ENCODE results near the gene PSMF1.
"Not testable (repeated sequence)": the region's sequence is repeated elsewhere in the genome, so short reads cannot be mapped to it uniquely, and the experiment has no call there.

PSMF1 gene

GRCh38 chr20:1137236-1137635 lies 18.8 kb downstream of the PSMF1 start:
- ATAC-seq: no peak
- H3K27ac Mint-ChIP-seq: no peak overlapping the region
- H3K27me3 Mint-ChIP-seq: no peaks in the 10 kb centered on the region
- no peaks in the 10 kb centered on the region for H3K9me3 Mint-ChIP-seq
- peaks cover 18% of the 10 kb centered on the region for H3K4me1 Mint-ChIP-seq
- H3K4me3 Mint-ChIP-seq: no peak overlapping the region
- peaks cover 84% of the 10 kb centered on the region for H3K36me3 Mint-ChIP-seq

- no peak for ATAC-seq
- Mint-ChIP-seq H3K4me1 (peaks cover 16% of the 10 kb centered on the region), H3K36me3 (peaks cover 62% of the 10 kb centered on the region)
Measured at GRCh38 chr20:1144401-1145172, 26.2 kb downstream of the PSMF1 start.

GRCh38 chr20:1146957-1147356 lies 28.6 kb downstream of the PSMF1 start:
- Mint-ChIP-seq H3K4me3 (no peak overlapping the region), H3K27ac (no peak overlapping the region), H3K4me1 (peaks cover 16% of the 10 kb centered on the region), H3K36me3 (peaks cover 61% of the 10 kb centered on the region), H3K9me3 (no peaks in the 10 kb centered on the region), H3K27me3 (no peaks in the 10 kb centered on the region)
- ATAC-seq: no peak

More at GRCh38 chr20:1144401-1145172, 26.2 kb downstream of the PSMF1 start:
- Mint-ChIP-seq H3K4me3 (no peak overlapping the region), H3K27me3 (no peaks in the 10 kb centered on the region), H3K27ac (no peak overlapping the region), H3K9me3 (no peaks in the 10 kb centered on the region)

- ATAC-seq, H3K27ac Mint-ChIP-seq, H3K27me3 Mint-ChIP-seq, H3K4me3 Mint-ChIP-seq, H3K9me3 Mint-ChIP-seq: not testable (repeated sequence)
- H3K36me3 Mint-ChIP-seq: peaks cover 81% of the 10 kb centered on the region
- peaks cover 12% of the 10 kb centered on the region for H3K4me1 Mint-ChIP-seq
Measured at GRCh38 chr20:1149812-1150211, 31.4 kb downstream of the PSMF1 start.

GRCh38 chr20:1150218-1150617 lies 31.8 kb downstream of the PSMF1 start:
- Mint-ChIP-seq H3K36me3 (peaks cover 81% of the 10 kb centered on the region), H3K4me3 (no peak overlapping the region), H3K4me1 (peaks cover 12% of the 10 kb centered on the region), H3K27me3 (no peaks in the 10 kb centered on the region), H3K9me3 (no peaks in the 10 kb centered on the region), H3K27ac (no peak overlapping the region)
- ATAC-seq: no peak

- no peak overlapping the region for H3K27ac Mint-ChIP-seq
- ATAC-seq: no peak
Measured at GRCh38 chr20:1150968-1151367, 32.6 kb downstream of the PSMF1 start.

GRCh38 chr20:1154226-1154625 lies 35.8 kb downstream of the PSMF1 start:
- Mint-ChIP-seq H3K9me3 (peaks cover 5% of the 10 kb centered on the region), H3K27ac (no peak overlapping the region), H3K4me3 (no peak overlapping the region), H3K27me3 (no peaks in the 10 kb centered on the region), H3K36me3 (peaks cover 78% of the 10 kb centered on the region), H3K4me1 (no peaks in the 10 kb centered on the region)
- ATAC-seq: no peak

More at GRCh38 chr20:1150968-1151367, 32.6 kb downstream of the PSMF1 start:
- Mint-ChIP-seq H3K27me3 (no peaks in the 10 kb centered on the region), H3K9me3 (peaks cover 3% of the 10 kb centered on the region), H3K4me1 (peaks cover 9% of the 10 kb centered on the region), H3K4me3 (no peak overlapping the region), H3K36me3 (peaks cover 81% of the 10 kb centered on the region)

GRCh38 chr20:1154691-1155090 lies 36.3 kb downstream of the PSMF1 start:
- ATAC-seq: no peak
- Mint-ChIP-seq H3K4me1 (no peaks in the 10 kb centered on the region), H3K4me3 (no peak overlapping the region), H3K27me3 (no peaks in the 10 kb centered on the region), H3K27ac (no peak overlapping the region), H3K36me3 (peaks cover 78% of the 10 kb centered on the region), H3K9me3 (peaks cover 5% of the 10 kb centered on the region)

GRCh38 chr20:1155342-1155741 lies 36.9 kb downstream of the PSMF1 start:
- H3K4me3 Mint-ChIP-seq: no peak overlapping the region
- no peaks in the 10 kb centered on the region for H3K27me3 Mint-ChIP-seq
- peaks cover 81% of the 10 kb centered on the region for H3K36me3 Mint-ChIP-seq
- H3K27ac Mint-ChIP-seq: no peak overlapping the region
- H3K4me1 Mint-ChIP-seq: no peaks in the 10 kb centered on the region
- ATAC-seq: no peak
- peaks cover 5% of the 10 kb centered on the region for H3K9me3 Mint-ChIP-seq

GRCh38 chr20:1160496-1160895 lies 42.1 kb downstream of the PSMF1 start:
- ATAC-seq: no peak
- no peak overlapping the region for H3K4me3 Mint-ChIP-seq
- peaks cover 6% of the 10 kb centered on the region for H3K4me1 Mint-ChIP-seq
- H3K36me3 Mint-ChIP-seq: peaks cover 67% of the 10 kb centered on the region
- H3K9me3 Mint-ChIP-seq: peaks cover 5% of the 10 kb centered on the region
- no peaks in the 10 kb centered on the region for H3K27me3 Mint-ChIP-seq
- no peak overlapping the region for H3K27ac Mint-ChIP-seq

GRCh38 chr20:1160991-1161390 lies 42.6 kb downstream of the PSMF1 start:
- peaks cover 2% of the 10 kb centered on the region for H3K9me3 Mint-ChIP-seq
- H3K4me1 Mint-ChIP-seq: peaks cover 6% of the 10 kb centered on the region
- ATAC-seq: no peak
- no peak overlapping the region for H3K4me3 Mint-ChIP-seq
- H3K36me3 Mint-ChIP-seq: peaks cover 67% of the 10 kb centered on the region
- H3K27me3 Mint-ChIP-seq: no peaks in the 10 kb centered on the region
- H3K27ac Mint-ChIP-seq: no peak overlapping the region

GRCh38 chr20:1163105-1163504 lies 44.7 kb downstream of the PSMF1 start:
- Mint-ChIP-seq H3K4me3 (no peak overlapping the region), H3K4me1 (peaks cover 6% of the 10 kb centered on the region), H3K27me3 (no peaks in the 10 kb centered on the region), H3K27ac (no peak overlapping the region), H3K9me3 (no peaks in the 10 kb centered on the region), H3K36me3 (peaks cover 65% of the 10 kb centered on the region)
- no peak for ATAC-seq

GRCh38 chr20:1163653-1164052 lies 45.3 kb downstream of the PSMF1 start:
- H3K4me3 Mint-ChIP-seq: no peak overlapping the region
- peaks cover 70% of the 10 kb centered on the region for H3K36me3 Mint-ChIP-seq
- ATAC-seq: no peak
- no peaks in the 10 kb centered on the region for H3K9me3 Mint-ChIP-seq
- no peak overlapping the region for H3K27ac Mint-ChIP-seq
- H3K4me1 Mint-ChIP-seq: peaks cover 6% of the 10 kb centered on the region
- H3K27me3 Mint-ChIP-seq: no peaks in the 10 kb centered on the region

- H3K4me1 Mint-ChIP-seq: peaks cover 6% of the 10 kb centered on the region
- H3K36me3 Mint-ChIP-seq: peaks cover 78% of the 10 kb centered on the region
- H3K9me3 Mint-ChIP-seq: no peaks in the 10 kb centered on the region
- no peak overlapping the region for H3K27ac Mint-ChIP-seq
- ATAC-seq: no peak
- H3K4me3 Mint-ChIP-seq: no peak overlapping the region
- H3K27me3 Mint-ChIP-seq: no peaks in the 10 kb centered on the region
Measured at GRCh38 chr20:1164871-1165270, 46.5 kb downstream of the PSMF1 start.

GRCh38 chr20:1165521-1165920 lies 47.1 kb downstream of the PSMF1 start:
- Mint-ChIP-seq H3K27me3 (no peaks in the 10 kb centered on the region), H3K27ac (no peak overlapping the region), H3K4me1 (peaks cover 6% of the 10 kb centered on the region), H3K36me3 (peaks cover 78% of the 10 kb centered on the region), H3K4me3 (no peak overlapping the region), H3K9me3 (no peaks in the 10 kb centered on the region)
- ATAC-seq: no peak

GRCh38 chr20:1165941-1166340 lies 47.5 kb downstream of the PSMF1 start:
- ATAC-seq: no peak
- Mint-ChIP-seq H3K9me3 (no peaks in the 10 kb centered on the region), H3K27me3 (no peaks in the 10 kb centered on the region), H3K36me3 (peaks cover 78% of the 10 kb centered on the region), H3K4me1 (peaks cover 3% of the 10 kb centered on the region), H3K27ac (no peak overlapping the region), H3K4me3 (no peak overlapping the region)

Measured in stimulated activated memory B cell treated with anti-CD40 and anti-IgM and Interleukin-4, amounts not matched to agents 10 μg/mL and 1 μg/mL and 100 μg/mL, for 72 hours (primary cell).